ENCODE measurements around the gene SGK2. TPM values are rescaled to one million over a fixed set of nuclear protein-coding genes. Genes with fewer than 3 reads are reported as not detected.

Gene SGK2
- polyA plus RNA-seq, 1 of the 3 experiments (the other 2 are of a cell fraction), result 0.21 TPM

DNA sequence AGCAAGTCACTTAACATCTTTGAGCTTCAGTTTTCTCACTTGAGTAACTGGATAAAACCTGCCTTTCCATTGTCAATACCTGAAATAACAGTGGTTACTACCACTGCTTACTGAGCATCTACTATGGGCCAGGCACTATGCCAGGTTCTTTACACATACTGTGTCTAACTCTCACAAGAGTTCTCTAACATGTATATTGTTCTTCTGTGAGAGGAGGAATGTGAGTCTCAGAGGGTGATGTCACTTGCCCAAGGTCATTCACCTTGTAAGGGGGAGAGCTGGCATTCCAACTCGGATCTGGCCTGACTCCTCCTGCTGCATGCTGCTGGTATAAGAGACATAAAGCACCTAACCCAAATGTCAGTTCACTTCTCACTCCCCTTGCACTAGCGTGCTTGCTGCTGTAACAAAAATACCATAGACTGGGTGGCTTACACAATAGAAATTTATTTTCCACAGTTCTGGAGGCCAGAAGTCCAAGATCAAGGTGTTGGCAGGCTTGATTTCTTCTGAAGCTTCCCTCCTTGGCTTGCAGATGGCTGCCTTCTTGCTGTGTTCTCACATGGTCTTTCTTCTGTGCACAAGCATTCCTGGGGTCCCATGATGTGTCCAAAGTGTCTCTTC, 21.9 kb upstream of the SGK2 start:
- Histone ChIP-seq H4K20me1 (ENCODE audit: insufficient read depth) (no peaks in the 10 kb centered on the region), H3K79me2 (ENCODE audit: insufficient read depth) (no peaks in the 10 kb centered on the region), H3F3A (replicated peaks; ENCODE audit: insufficient read depth) (peaks cover 4% of the 10 kb centered on the region), H3K9ac (no peak overlapping the region), H2AFZ (ENCODE audit: low read depth) (no peak overlapping the region), H3K4me1 (ENCODE audit: control insufficient read depth in 1 of 2, insufficient read depth in 2 of 2, low read depth in 1 of 2, low read length in 1 of 2) (peaks cover 0 to 10% of the 10 kb centered on the region in 2 experiments; a peak in 1 of 4 replicates), H3K9me2 (no peaks in the 10 kb centered on the region), H3K4me2 (no peak overlapping the region), H3K9me3 (no peaks in the 10 kb centered on the region), H3K36me3 (replicated peaks in 1 of 2; ENCODE audit: control insufficient read depth in 1 of 2, insufficient read depth in 2 of 2, low read length in 1 of 2) (peaks cover 0 to 4% of the 10 kb centered on the region in 2 experiments), H3K27ac (ENCODE audit: low read depth in 2 of 2, low read length in 1 of 2) (no peak overlapping the region), H3K27me3 (ENCODE audit: insufficient read depth) (no peaks in the 10 kb centered on the region), H3K4me3 (ENCODE audit: low read depth in 2 of 2, low read length in 1 of 2) (no peak overlapping the region)
- TF ChIP-seq MXI1 (IDR thresholded peaks at IDR 0.05; ENCODE audit: low read depth, low read length), result no peak
- TF ChIP-seq, protein P1, sequence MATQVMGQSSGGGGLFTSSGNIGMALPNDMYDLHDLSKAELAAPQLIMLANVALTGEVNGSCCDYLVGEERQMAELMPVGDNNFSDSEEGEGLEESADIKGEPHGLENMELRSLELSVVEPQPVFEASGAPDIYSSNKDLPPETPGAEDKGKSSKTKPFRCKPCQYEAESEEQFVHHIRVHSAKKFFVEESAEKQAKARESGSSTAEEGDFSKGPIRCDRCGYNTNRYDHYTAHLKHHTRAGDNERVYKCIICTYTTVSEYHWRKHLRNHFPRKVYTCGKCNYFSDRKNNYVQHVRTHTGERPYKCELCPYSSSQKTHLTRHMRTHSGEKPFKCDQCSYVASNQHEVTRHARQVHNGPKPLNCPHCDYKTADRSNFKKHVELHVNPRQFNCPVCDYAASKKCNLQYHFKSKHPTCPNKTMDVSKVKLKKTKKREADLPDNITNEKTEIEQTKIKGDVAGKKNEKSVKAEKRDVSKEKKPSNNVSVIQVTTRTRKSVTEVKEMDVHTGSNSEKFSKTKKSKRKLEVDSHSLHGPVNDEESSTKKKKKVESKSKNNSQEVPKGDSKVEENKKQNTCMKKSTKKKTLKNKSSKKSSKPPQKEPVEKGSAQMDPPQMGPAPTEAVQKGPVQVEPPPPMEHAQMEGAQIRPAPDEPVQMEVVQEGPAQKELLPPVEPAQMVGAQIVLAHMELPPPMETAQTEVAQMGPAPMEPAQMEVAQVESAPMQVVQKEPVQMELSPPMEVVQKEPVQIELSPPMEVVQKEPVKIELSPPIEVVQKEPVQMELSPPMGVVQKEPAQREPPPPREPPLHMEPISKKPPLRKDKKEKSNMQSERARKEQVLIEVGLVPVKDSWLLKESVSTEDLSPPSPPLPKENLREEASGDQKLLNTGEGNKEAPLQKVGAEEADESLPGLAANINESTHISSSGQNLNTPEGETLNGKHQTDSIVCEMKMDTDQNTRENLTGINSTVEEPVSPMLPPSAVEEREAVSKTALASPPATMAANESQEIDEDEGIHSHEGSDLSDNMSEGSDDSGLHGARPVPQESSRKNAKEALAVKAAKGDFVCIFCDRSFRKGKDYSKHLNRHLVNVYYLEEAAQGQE (IDR thresholded peaks at IDR 0.05; ENCODE audit: low read depth, low read length), result no peak
- TF ChIP-seq, protein P2, sequence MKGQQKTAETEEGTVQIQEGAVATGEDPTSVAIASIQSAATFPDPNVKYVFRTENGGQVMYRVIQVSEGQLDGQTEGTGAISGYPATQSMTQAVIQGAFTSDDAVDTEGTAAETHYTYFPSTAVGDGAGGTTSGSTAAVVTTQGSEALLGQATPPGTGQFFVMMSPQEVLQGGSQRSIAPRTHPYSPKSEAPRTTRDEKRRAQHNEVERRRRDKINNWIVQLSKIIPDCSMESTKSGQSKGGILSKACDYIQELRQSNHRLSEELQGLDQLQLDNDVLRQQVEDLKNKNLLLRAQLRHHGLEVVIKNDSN (IDR thresholded peaks at IDR 0.05; ENCODE audit: borderline replicate concordance, low read depth), result no peak
- TF ChIP-seq, protein P3, sequence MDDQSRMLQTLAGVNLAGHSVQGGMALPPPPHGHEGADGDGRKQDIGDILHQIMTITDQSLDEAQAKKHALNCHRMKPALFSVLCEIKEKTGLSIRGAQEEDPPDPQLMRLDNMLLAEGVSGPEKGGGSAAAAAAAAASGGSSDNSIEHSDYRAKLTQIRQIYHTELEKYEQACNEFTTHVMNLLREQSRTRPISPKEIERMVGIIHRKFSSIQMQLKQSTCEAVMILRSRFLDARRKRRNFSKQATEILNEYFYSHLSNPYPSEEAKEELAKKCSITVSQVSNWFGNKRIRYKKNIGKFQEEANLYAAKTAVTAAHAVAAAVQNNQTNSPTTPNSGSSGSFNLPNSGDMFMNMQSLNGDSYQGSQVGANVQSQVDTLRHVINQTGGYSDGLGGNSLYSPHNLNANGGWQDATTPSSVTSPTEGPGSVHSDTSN (IDR thresholded peaks at IDR 0.05), result no peak
- TF ChIP-seq RFX5 (IDR thresholded peaks at IDR 0.05; ENCODE audit: low read length), result no peak
- TF ChIP-seq RXRA (IDR thresholded peaks at IDR 0.05; ENCODE audit: borderline replicate concordance, low read depth), result no peak
- TF ChIP-seq SMC3 (IDR thresholded peaks at IDR 0.05; ENCODE audit: low read depth, low read length), result no peak
- TF ChIP-seq RCOR1 (IDR thresholded peaks at IDR 0.05; ENCODE audit: low read length), result no peak
- TF ChIP-seq, protein P4, sequence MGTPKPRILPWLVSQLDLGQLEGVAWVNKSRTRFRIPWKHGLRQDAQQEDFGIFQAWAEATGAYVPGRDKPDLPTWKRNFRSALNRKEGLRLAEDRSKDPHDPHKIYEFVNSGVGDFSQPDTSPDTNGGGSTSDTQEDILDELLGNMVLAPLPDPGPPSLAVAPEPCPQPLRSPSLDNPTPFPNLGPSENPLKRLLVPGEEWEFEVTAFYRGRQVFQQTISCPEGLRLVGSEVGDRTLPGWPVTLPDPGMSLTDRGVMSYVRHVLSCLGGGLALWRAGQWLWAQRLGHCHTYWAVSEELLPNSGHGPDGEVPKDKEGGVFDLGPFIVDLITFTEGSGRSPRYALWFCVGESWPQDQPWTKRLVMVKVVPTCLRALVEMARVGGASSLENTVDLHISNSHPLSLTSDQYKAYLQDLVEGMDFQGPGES (IDR thresholded peaks at IDR 0.05; ENCODE audit: low read depth, low read length), result no peak
- TF ChIP-seq FOSL2 (IDR thresholded peaks at IDR 0.05; ENCODE audit: borderline replicate concordance, low read depth), result no peak
- TF ChIP-seq NRF1 (IDR thresholded peaks at IDR 0.05; ENCODE audit: low read depth, low read length), result no peak
- TF ChIP-seq NFIC (IDR thresholded peaks at IDR 0.05; ENCODE audit: borderline replicate concordance), result no peak
- TF ChIP-seq GABPA (IDR thresholded peaks at IDR 0.05; ENCODE audit: low read depth), result no peak
- no peak for TF ChIP-seq RAD21 (IDR thresholded peaks at IDR 0.05; ENCODE audit: low read length)
- TF ChIP-seq TAF1 (IDR thresholded peaks at IDR 0.05; ENCODE audit: borderline replicate concordance, low read depth, low read length), result no peak
- no peak for TF ChIP-seq POLR2AphosphoS5 (IDR thresholded peaks at IDR 0.05; ENCODE audit: low read depth, low read length)
- no peak for TF ChIP-seq TCF12 (IDR thresholded peaks at IDR 0.05)
- TF ChIP-seq, protein P5, sequence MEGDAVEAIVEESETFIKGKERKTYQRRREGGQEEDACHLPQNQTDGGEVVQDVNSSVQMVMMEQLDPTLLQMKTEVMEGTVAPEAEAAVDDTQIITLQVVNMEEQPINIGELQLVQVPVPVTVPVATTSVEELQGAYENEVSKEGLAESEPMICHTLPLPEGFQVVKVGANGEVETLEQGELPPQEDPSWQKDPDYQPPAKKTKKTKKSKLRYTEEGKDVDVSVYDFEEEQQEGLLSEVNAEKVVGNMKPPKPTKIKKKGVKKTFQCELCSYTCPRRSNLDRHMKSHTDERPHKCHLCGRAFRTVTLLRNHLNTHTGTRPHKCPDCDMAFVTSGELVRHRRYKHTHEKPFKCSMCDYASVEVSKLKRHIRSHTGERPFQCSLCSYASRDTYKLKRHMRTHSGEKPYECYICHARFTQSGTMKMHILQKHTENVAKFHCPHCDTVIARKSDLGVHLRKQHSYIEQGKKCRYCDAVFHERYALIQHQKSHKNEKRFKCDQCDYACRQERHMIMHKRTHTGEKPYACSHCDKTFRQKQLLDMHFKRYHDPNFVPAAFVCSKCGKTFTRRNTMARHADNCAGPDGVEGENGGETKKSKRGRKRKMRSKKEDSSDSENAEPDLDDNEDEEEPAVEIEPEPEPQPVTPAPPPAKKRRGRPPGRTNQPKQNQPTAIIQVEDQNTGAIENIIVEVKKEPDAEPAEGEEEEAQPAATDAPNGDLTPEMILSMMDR (IDR thresholded peaks at IDR 0.05), result no peak
- DNase-seq, result no peak
- CTCF ChIA-PET, result interaction anchor here (0.7 to 2.8 kb wide), 15 partner anchors 8 to 212 kb away, joined by 3 to 41 read pairs (median 6); no protein-coding TSS in a partner anchor
- WGBS (ENCODE audit: low lambda C conversion rate), result 59% methylated on average over 2 of the region's 2 CpGs
- POLR2A ChIA-PET, result no interaction called here
